ENCODE results near the gene KRTAP19-3. TPM values are rescaled to one million over a fixed set of nuclear protein-coding genes. Genes with fewer than 3 reads are reported as not detected.

The KRTAP19-3 gene
- total and polyA plus RNA-seq, 2 of the 8 experiments (the other 6 are each of a cell fraction or from before 2014, with no cell fraction given): not detected

GRCh38 chr21:30463713-30464112, 28.1 kb downstream of the KRTAP19-3 start (continued):
- TF ChIP-seq, protein P1, sequence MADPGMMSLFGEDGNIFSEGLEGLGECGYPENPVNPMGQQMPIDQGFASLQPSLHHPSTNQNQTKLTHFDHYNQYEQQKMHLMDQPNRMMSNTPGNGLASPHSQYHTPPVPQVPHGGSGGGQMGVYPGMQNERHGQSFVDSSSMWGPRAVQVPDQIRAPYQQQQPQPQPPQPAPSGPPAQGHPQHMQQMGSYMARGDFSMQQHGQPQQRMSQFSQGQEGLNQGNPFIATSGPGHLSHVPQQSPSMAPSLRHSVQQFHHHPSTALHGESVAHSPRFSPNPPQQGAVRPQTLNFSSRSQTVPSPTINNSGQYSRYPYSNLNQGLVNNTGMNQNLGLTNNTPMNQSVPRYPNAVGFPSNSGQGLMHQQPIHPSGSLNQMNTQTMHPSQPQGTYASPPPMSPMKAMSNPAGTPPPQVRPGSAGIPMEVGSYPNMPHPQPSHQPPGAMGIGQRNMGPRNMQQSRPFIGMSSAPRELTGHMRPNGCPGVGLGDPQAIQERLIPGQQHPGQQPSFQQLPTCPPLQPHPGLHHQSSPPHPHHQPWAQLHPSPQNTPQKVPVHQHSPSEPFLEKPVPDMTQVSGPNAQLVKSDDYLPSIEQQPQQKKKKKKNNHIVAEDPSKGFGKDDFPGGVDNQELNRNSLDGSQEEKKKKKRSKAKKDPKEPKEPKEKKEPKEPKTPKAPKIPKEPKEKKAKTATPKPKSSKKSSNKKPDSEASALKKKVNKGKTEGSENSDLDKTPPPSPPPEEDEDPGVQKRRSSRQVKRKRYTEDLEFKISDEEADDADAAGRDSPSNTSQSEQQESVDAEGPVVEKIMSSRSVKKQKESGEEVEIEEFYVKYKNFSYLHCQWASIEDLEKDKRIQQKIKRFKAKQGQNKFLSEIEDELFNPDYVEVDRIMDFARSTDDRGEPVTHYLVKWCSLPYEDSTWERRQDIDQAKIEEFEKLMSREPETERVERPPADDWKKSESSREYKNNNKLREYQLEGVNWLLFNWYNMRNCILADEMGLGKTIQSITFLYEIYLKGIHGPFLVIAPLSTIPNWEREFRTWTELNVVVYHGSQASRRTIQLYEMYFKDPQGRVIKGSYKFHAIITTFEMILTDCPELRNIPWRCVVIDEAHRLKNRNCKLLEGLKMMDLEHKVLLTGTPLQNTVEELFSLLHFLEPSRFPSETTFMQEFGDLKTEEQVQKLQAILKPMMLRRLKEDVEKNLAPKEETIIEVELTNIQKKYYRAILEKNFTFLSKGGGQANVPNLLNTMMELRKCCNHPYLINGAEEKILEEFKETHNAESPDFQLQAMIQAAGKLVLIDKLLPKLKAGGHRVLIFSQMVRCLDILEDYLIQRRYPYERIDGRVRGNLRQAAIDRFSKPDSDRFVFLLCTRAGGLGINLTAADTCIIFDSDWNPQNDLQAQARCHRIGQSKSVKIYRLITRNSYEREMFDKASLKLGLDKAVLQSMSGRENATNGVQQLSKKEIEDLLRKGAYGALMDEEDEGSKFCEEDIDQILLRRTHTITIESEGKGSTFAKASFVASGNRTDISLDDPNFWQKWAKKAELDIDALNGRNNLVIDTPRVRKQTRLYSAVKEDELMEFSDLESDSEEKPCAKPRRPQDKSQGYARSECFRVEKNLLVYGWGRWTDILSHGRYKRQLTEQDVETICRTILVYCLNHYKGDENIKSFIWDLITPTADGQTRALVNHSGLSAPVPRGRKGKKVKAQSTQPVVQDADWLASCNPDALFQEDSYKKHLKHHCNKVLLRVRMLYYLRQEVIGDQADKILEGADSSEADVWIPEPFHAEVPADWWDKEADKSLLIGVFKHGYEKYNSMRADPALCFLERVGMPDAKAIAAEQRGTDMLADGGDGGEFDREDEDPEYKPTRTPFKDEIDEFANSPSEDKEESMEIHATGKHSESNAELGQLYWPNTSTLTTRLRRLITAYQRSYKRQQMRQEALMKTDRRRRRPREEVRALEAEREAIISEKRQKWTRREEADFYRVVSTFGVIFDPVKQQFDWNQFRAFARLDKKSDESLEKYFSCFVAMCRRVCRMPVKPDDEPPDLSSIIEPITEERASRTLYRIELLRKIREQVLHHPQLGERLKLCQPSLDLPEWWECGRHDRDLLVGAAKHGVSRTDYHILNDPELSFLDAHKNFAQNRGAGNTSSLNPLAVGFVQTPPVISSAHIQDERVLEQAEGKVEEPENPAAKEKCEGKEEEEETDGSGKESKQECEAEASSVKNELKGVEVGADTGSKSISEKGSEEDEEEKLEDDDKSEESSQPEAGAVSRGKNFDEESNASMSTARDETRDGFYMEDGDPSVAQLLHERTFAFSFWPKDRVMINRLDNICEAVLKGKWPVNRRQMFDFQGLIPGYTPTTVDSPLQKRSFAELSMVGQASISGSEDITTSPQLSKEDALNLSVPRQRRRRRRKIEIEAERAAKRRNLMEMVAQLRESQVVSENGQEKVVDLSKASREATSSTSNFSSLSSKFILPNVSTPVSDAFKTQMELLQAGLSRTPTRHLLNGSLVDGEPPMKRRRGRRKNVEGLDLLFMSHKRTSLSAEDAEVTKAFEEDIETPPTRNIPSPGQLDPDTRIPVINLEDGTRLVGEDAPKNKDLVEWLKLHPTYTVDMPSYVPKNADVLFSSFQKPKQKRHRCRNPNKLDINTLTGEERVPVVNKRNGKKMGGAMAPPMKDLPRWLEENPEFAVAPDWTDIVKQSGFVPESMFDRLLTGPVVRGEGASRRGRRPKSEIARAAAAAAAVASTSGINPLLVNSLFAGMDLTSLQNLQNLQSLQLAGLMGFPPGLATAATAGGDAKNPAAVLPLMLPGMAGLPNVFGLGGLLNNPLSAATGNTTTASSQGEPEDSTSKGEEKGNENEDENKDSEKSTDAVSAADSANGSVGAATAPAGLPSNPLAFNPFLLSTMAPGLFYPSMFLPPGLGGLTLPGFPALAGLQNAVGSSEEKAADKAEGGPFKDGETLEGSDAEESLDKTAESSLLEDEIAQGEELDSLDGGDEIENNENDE (IDR thresholded peaks at IDR 0.05; ENCODE audit: insufficient replicate concordance, low read length): no peak
- TF ChIP-seq CEBPB (IDR thresholded peaks at IDR 0.05; ENCODE audit: low read depth, low read length) (no peak), SIX5 (IDR thresholded peaks at IDR 0.05; ENCODE audit: low read depth, low read length) (no peak), RXRA (IDR thresholded peaks at IDR 0.05; ENCODE audit: insufficient read depth, low read depth, low read length) (no peak), USF2 (IDR thresholded peaks at IDR 0.05; ENCODE audit: low read length) (no peak), ATF2 (IDR thresholded peaks at IDR 0.05; ENCODE audit: low read length) (no peak), SRF (IDR thresholded peaks at IDR 0.05; ENCODE audit: low read depth, low read length) (no peak), JUN (IDR thresholded peaks at IDR 0.05; ENCODE audit: low read depth, low read length) (no peak), EZH2 (IDR thresholded peaks at IDR 0.05; ENCODE audit: low read depth, low read length, severe bottlenecking) (no peak)

Measured in H1 (cell line).